ENCODE results near the gene EIF3C. TPM values are rescaled to one million over a fixed set of nuclear protein-coding genes. Genes with fewer than 3 reads are reported as not detected.
A peak's percentile ranks its signal among the peaks of the same experiment; 100 is the strongest.
"Not testable (repeated sequence)": the region's sequence is repeated elsewhere in the genome, so short reads cannot be mapped to it uniquely, and the experiment has no call there.

Gene EIF3C, protein sequence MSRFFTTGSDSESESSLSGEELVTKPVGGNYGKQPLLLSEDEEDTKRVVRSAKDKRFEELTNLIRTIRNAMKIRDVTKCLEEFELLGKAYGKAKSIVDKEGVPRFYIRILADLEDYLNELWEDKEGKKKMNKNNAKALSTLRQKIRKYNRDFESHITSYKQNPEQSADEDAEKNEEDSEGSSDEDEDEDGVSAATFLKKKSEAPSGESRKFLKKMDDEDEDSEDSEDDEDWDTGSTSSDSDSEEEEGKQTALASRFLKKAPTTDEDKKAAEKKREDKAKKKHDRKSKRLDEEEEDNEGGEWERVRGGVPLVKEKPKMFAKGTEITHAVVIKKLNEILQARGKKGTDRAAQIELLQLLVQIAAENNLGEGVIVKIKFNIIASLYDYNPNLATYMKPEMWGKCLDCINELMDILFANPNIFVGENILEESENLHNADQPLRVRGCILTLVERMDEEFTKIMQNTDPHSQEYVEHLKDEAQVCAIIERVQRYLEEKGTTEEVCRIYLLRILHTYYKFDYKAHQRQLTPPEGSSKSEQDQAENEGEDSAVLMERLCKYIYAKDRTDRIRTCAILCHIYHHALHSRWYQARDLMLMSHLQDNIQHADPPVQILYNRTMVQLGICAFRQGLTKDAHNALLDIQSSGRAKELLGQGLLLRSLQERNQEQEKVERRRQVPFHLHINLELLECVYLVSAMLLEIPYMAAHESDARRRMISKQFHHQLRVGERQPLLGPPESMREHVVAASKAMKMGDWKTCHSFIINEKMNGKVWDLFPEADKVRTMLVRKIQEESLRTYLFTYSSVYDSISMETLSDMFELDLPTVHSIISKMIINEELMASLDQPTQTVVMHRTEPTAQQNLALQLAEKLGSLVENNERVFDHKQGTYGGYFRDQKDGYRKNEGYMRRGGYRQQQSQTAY
- total RNA-seq, result 100 to 1,000 TPM; 442 to 461 TPM

DNA sequence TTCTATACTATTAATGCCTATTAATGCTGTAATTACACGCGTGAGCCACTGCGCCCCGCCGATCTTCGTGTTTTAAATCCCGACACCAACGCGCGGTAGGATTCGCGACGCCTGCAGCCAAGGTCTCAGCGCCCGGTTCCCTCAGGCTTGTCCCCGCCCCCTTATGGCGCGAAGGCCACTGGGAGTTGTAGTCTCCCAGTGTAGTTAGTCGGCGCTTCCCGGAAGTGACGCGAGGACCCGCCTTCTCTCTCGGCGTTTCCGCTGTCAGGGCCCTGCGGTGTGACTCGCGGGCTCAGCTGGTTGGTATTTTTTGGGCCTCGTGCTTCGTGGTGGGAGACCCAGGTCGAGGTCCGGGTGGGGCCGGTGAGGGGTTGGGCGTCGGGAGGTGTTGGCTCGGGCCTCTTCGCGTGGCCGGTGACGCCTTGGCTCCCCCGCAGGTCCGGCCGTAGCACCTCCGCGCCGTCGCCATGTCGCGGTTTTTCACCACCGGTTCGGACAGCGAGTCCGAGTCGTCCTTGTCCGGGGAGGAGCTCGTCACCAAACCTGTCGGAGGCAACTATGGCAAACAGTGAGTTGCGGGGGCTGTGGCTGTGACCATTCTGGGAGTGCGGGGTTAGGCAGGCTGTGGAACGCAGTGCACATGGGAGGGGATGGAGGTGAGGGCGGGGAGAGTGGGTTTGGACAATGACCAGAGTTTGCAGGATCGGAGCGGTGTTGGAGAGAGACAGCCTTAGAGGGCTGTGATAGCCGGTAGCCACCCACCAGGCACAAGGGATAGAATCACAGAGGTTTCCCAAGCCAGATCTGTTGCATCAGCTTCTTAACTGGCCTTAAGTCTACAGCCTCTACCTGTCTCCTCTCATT lies at the start of gene EIF3C:
Gene EIF3C (plus strand): TSS at position 245 of the 864 bp plus-strand sequence. CDS start 223 bp downstream, at position 468.
- H3K36me3 Mint-ChIP-seq (ENCODE audit: low read depth); DNase-seq; POLR2A ChIA-PET; H3K27me3 Mint-ChIP-seq (ENCODE audit: low read depth); CTCF ChIA-PET; H3K4me1 Mint-ChIP-seq (ENCODE audit: low read depth); H3K9me3 Mint-ChIP-seq (ENCODE audit: insufficient read depth): not testable (repeated sequence)
- peak within 1 kb of the TSS; percentile 75 for H3K4me3 Mint-ChIP-seq
- peak; percentile 98 for ATAC-seq
- H3K27ac Mint-ChIP-seq, result peak within 1 kb of the TSS; percentile 49

DNA sequence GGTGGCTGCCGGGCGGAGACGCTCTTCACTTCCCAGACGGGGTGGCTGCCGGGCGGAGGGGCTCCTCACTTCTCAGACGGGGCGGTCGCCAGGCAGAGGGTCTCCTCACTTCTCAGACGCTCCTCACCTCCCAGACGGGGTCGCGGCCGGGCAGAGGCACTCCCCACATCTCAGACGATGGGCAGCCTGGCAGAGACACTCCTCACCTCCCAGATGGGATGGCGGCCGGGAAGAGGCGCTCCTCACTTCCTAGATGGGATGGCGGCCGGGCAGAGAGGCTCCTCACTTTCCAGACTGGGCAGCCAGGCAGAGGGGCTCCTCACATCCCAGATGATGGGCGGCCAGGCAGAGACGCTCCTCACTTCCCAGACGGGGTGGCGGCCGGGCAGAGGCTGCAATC lies 45.0 kb upstream of the EIF3C start:
- H3K4me1 Mint-ChIP-seq (ENCODE audit: low read depth); POLR2A ChIA-PET; H3K9me3 Mint-ChIP-seq (ENCODE audit: insufficient read depth); DNase-seq; H3K36me3 Mint-ChIP-seq (ENCODE audit: low read depth); CTCF ChIA-PET; H3K4me3 Mint-ChIP-seq; ATAC-seq; H3K27me3 Mint-ChIP-seq (ENCODE audit: low read depth); H3K27ac Mint-ChIP-seq: not testable (repeated sequence)

DNA sequence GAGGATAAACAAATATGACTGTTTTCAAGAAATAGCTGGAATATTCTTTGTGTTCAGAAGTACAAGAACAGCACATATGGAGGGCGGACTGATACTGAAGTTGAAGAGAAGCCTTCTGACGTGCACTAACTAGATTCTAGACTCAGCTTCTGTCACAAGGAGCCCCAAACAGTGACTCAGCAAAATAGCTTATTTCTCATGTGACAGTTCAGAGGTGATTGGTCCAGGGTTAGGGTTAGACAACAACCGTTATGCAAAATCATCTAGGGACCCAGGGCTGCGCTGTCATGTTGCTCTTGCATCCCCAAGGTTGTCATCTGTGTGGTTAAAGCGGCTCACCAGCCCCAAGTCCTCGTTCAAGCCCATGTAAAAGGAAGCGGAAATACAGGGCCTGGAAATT lies 43.8 kb upstream of the EIF3C start:
- POLR2A ChIA-PET, ATAC-seq, CTCF ChIA-PET: not testable (repeated sequence)

DNA sequence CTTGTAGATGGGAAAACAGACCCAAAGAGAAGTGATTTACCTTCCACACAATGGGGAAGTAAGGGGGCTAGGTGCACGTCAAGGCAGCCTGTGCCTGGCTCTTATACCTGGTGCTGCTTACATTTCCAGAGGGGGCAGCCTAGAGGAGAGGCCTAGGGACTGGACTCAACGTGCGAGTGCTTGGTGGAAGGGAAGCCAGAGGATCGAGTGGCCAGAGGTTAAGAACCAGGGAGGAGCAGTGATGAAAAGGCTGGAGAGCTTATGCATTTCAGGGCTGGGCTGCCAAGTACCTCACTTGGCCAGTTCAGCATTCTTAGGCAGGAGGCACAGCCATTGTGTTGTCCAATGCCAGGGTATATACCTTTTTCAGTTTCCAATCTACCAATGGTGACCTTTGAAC lies 43.1 kb upstream of the EIF3C start:
- CTCF ChIA-PET; POLR2A ChIA-PET; H3K27ac Mint-ChIP-seq; H3K27me3 Mint-ChIP-seq (ENCODE audit: low read depth); DNase-seq; H3K4me1 Mint-ChIP-seq (ENCODE audit: low read depth); H3K9me3 Mint-ChIP-seq (ENCODE audit: insufficient read depth); H3K36me3 Mint-ChIP-seq (ENCODE audit: low read depth); H3K4me3 Mint-ChIP-seq; ATAC-seq: not testable (repeated sequence)

More for the DNA sequence above, 43.8 kb upstream of the EIF3C start:
- not testable (repeated sequence) for H3K9me3 Mint-ChIP-seq (ENCODE audit: insufficient read depth); H3K4me1 Mint-ChIP-seq (ENCODE audit: low read depth); H3K36me3 Mint-ChIP-seq (ENCODE audit: low read depth); H3K27me3 Mint-ChIP-seq (ENCODE audit: low read depth); H3K27ac Mint-ChIP-seq; H3K4me3 Mint-ChIP-seq; DNase-seq

DNA sequence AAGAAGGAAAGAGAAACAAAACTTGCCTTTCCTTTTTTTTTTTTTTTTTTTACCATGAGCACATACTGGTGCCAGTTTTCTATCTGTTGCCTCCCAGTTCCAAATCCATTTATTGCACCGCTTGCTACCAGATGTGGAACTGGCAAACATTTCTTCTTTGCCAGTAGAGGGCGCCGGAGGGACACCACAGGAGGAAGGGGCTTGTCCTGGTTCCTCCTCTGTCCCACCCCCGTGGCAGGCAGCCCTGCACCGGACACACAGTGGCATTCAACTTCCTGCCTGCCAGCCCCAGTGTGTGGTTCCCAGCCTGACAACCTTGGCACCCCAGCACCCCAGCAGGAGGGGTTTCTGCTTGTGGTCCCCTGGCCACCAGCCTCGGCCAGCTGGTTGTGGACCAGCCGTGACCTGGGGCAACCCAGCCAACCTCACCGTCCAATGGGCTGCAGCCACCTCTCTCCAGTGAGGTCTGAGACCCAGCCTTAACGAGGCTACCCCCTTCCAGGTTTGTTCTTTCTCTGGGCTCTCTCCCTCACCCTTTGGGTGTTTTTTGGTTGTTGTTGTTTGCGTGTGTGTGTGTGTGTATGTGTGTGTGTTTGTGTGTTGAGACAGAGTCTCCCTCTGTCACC lies 22.8 kb upstream of the EIF3C start:
- H3K27ac Mint-ChIP-seq; H3K9me3 Mint-ChIP-seq (ENCODE audit: insufficient read depth); H3K4me1 Mint-ChIP-seq (ENCODE audit: low read depth); H3K4me3 Mint-ChIP-seq; DNase-seq; CTCF ChIA-PET; H3K27me3 Mint-ChIP-seq (ENCODE audit: low read depth); H3K36me3 Mint-ChIP-seq (ENCODE audit: low read depth); POLR2A ChIA-PET: not testable (repeated sequence)
- peak; percentile 95 for ATAC-seq

DNA sequence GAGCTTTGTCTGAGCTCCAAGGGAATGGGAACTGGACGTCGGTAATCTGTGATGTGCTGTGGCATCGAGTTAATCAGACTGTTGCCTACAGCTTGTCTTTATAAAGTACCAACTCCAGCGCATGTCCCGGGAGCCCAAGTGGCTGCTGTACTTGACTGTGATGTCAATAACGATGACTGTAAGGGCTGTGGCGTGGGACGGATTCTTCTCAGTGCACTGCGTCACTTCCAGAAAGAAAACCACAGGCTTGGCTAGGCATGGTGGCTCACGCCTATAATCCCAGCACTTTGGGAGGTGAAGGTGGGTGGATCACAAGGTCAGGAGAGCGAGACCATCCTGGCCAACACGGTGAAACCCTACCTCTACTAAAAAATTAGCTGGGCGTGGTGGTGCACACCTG lies 21.8 kb upstream of the EIF3C start:
- POLR2A ChIA-PET; H3K27ac Mint-ChIP-seq; DNase-seq; H3K27me3 Mint-ChIP-seq (ENCODE audit: low read depth); H3K36me3 Mint-ChIP-seq (ENCODE audit: low read depth); H3K4me1 Mint-ChIP-seq (ENCODE audit: low read depth); ATAC-seq; H3K4me3 Mint-ChIP-seq; H3K9me3 Mint-ChIP-seq (ENCODE audit: insufficient read depth); CTCF ChIA-PET: not testable (repeated sequence)

GRCh38 chr16:28691722-28692121 lies 19.5 kb upstream of the EIF3C start:
- H3K9me3 Mint-ChIP-seq (ENCODE audit: insufficient read depth); ATAC-seq; CTCF ChIA-PET; DNase-seq; H3K27me3 Mint-ChIP-seq (ENCODE audit: low read depth); POLR2A ChIA-PET; H3K27ac Mint-ChIP-seq; H3K4me3 Mint-ChIP-seq; H3K4me1 Mint-ChIP-seq (ENCODE audit: low read depth); H3K36me3 Mint-ChIP-seq (ENCODE audit: low read depth): not testable (repeated sequence)

- H3K4me1 Mint-ChIP-seq (ENCODE audit: low read depth); H3K4me3 Mint-ChIP-seq; POLR2A ChIA-PET; CTCF ChIA-PET; H3K27ac Mint-ChIP-seq; H3K27me3 Mint-ChIP-seq (ENCODE audit: low read depth); H3K9me3 Mint-ChIP-seq (ENCODE audit: insufficient read depth); H3K36me3 Mint-ChIP-seq (ENCODE audit: low read depth); ATAC-seq; DNase-seq: not testable (repeated sequence)
These were observed 17.9 kb upstream of the EIF3C start for GRCh38 chr16:28693257-28693950.

DNA sequence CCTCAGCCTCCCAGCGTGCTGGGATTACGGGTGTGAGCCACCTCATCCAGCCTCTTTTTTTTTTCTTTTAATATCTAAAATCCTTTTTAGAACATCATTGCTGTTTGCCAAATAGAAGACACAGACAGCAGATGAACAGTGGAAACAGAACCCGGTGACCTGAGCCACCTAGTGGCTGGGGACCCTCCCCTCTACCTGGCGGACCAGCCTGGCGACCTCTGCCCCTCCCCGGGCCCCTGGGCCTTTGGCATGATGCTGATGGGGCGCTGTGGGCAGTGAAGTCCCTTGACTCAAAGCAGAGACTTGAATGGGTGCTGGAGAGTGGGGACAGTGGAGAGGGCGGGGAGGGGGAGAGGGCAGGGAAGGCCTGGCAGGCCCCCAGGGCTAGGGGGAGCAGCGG lies 11.5 kb upstream of the EIF3C start:
- H3K27ac Mint-ChIP-seq; H3K4me1 Mint-ChIP-seq (ENCODE audit: low read depth); H3K9me3 Mint-ChIP-seq (ENCODE audit: insufficient read depth); H3K4me3 Mint-ChIP-seq; POLR2A ChIA-PET; CTCF ChIA-PET; H3K36me3 Mint-ChIP-seq (ENCODE audit: low read depth); DNase-seq; H3K27me3 Mint-ChIP-seq (ENCODE audit: low read depth); ATAC-seq: not testable (repeated sequence)

DNA sequence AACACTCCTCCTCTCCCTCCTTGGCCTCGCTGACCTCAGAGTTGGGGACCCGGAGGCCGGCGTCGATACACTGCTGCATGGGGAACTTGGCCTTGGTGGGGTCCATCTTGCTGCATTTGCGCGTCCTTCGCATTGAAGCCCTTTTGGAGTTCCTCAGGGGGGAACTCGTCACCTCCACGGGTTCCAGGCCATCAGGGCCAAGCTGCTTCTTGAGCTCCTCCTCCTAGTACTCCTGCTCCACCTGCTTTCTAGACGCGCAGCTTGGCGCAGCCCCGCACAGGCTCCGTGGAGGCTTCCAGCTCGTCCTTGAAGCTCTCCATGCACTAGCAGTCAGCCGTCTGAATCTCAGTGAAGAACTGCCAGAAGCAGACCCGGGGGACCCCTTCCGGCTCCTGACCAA lies 10.9 kb upstream of the EIF3C start:
- H3K4me1 Mint-ChIP-seq (ENCODE audit: low read depth); ATAC-seq; H3K27ac Mint-ChIP-seq; H3K4me3 Mint-ChIP-seq; H3K36me3 Mint-ChIP-seq (ENCODE audit: low read depth); DNase-seq; H3K9me3 Mint-ChIP-seq (ENCODE audit: insufficient read depth); CTCF ChIA-PET; H3K27me3 Mint-ChIP-seq (ENCODE audit: low read depth); POLR2A ChIA-PET: not testable (repeated sequence)

GRCh38 chr16:28701384-28701783 lies 9.9 kb upstream of the EIF3C start:
- H3K9me3 Mint-ChIP-seq (ENCODE audit: insufficient read depth); H3K4me3 Mint-ChIP-seq; CTCF ChIA-PET; H3K27me3 Mint-ChIP-seq (ENCODE audit: low read depth); POLR2A ChIA-PET; H3K36me3 Mint-ChIP-seq (ENCODE audit: low read depth); H3K4me1 Mint-ChIP-seq (ENCODE audit: low read depth); H3K27ac Mint-ChIP-seq; ATAC-seq; DNase-seq: not testable (repeated sequence)
